H1 (cell line): ENCODE results near the gene HLTF. TPM values are rescaled to one million over a fixed set of nuclear protein-coding genes. Genes with fewer than 3 reads are reported as not detected.

Source experiments
- POU5F1 ChIP-seq: IDR thresholded peaks from 2 replicates; pipeline ENCODE4 v1.6.1; 2011; ENCODE audit warnings: low read depth, mild to moderate bottlenecking, low read length, moderate library complexity
- polyA plus RNA-seq, 7 experiments: library from polyadenylated mRNA; depleted of rRNA in 3 of 7; stranded (reverse) in 5 of 7; unstranded in 2 of 7; fragments of >200 nt in 5 of 7; fragments of 200-250 nt in 2 of 7; gene quantifications; 1 replicate in 5 of 7; 2 replicates in 1 of 7; 4 replicates in 1 of 7; pipeline versions ENCODE4 v1.2.1 to v1.2.3, GENCODE V29; 2011 to 2013; ENCODE audit warnings: missing spikeins in 2 of 7, mixed read lengths in 2 of 7
- total RNA-seq: library from RNA; stranded (reverse); fragmentation: NEBNext Ultra II Directional; extraction: Animal tissue kit (Norgen Biotek cat#: 25700); gene quantifications from 2 replicates; pipeline ENCODE4 v1.2.1, GENCODE V29; 2021

HLTF gene
- total and polyA plus RNA-seq, 2 of the 8 experiments (the other 6 are each of a cell fraction or from before 2014, with no cell fraction given): 18.1 to 60.3 TPM

DNA sequence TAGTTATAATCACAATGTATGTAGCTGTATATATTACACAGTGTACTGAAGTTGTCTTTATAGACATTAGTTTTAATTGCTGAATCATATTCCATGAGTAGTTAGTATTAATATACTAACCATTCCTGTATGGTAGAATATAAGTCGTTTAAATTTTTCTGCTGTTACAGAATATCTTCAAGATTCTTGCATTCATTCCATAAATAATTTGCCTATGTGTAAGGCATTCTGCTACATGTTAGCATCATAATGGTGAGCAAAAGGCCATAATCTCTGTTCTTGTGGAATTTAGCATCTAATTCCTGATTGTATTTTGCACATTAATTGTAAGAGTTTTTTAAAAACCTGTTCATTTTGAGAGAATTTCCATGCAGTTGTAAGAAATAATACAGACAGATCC lies 80.9 kb downstream of the HLTF start (continued):
- no peak for TF ChIP-seq POU5F1
